PC-9 (cell line): ENCODE results near the gene ZNF317.

Source experiments
- CTCF ChIP-seq: fragments of 200-600 bp; sonication (generic); conservative IDR thresholded peaks from 2 replicates; pipeline ENCODE4 v1.6.1; 2017; ENCODE audit warnings: mixed run types, antibody characterized with exemption, mild to moderate bottlenecking, moderate library complexity
- EZH2 ChIP-seq: fragments of 200-600 bp; sonication (generic); IDR thresholded peaks from 2 replicates; pipeline ENCODE4 v1.8.0; 2017; ENCODE audit warnings: antibody characterized with exemption, low read depth

- TF ChIP-seq CTCF (no peak), EZH2 (no peak)
Measured at GRCh38 chr19:9116547-9116946, 23.6 kb upstream of the ZNF317 start.
